BJ (cell line): ENCODE measurements around the gene TRPV3. TPM values are rescaled to one million over a fixed set of nuclear protein-coding genes. Genes with fewer than 3 reads are reported as not detected.
A peak's percentile ranks its signal among the peaks of the same experiment; 100 is the strongest.

Source experiments
- CTCF ChIA-PET: fragments of 350-600 bp; formaldehyde crosslinking; extraction: SDS; loops from one replicate; lab custom pipeline; 2021; ENCODE audit warnings: antibody characterized with exemption, inconsistent platforms; lab: Yijun Ruan, JAX
- POLR2A ChIA-PET: fragments of 300-600 bp; sonication (Branson Sonifier 250); formaldehyde crosslinking; extraction: SDS; loops from one replicate; lab custom pipeline; 2021; ENCODE audit warnings: antibody characterized with exemption; lab: Charles Lee
- DNase-seq: peaks from one replicate; pipeline ENCODE4 v3.0.0-alpha.2; 2011; ENCODE audit warnings: low read depth
- H3K27me3 ChIP-seq: 2 replicates; pipeline ENCODE4 v1.6.0; 2011; ENCODE audit warnings: low read length; ENCODE audit not compliant: control insufficient read depth, insufficient read depth
- H3K36me3 ChIP-seq: 2 replicates; pipeline ENCODE4 v1.5.1; 2011; ENCODE audit warnings: low read length; ENCODE audit not compliant: control insufficient read depth, insufficient read depth
- H3K4me3 ChIP-seq: 2 replicates; pipeline ENCODE4 v1.5.1; 2011; ENCODE audit warnings: low read depth, mild to moderate bottlenecking, control low read depth, low read length
- polyA plus RNA-seq: library from polyadenylated mRNA; depleted of rRNA; stranded (reverse); fragments of >200 nt; gene quantifications from 2 replicates; pipeline ENCODE4 v1.2.3, GENCODE V29; 2011
- TF ChIP-seq, protein P1 (sequence below): IDR thresholded peaks from 2 replicates; pipeline ENCODE4 v1.5.1; 2011; ENCODE audit warnings: low read depth, mild to moderate bottlenecking, control low read depth, inconsistent platforms, low read length, moderate library complexity; ENCODE audit not compliant: insufficient read depth

TRPV3 gene
- polyA plus RNA-seq, 1 experiment, result 0.56 TPM

DNA sequence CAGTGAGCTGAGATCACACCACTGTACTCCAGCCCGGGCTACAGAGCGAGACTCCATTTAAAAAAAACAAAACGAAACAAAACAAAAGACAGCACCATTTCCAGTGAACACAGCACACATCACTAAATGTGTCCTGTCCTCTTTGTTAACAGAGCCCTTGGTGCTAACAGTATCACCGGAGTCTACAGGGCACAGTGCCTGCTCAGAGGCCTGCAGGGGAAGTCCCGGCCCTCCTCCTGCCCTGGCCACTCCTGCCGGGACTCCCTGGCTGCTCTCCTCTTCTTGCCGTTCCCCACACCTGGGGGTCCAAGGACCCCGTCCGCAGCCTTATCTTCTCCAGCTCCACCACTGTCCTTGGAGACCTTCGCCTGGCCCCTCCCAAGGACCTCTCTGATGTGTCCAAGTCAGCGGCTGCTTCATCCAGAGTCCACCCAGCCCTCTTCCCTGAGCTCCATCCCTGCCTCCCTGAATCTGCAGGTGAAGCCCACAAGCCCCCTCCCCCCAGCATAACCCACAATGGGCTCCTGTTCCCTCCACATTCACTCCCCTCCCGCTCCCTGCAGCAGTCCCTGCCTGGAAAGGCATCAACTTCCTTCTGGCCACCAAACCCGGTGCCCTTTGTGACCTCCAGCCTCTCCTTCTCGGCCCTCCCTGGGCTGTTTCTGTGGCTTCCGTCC lies 43.1 kb upstream of the TRPV3 start:
- POLR2A ChIA-PET, result no interaction called here
- no peak for DNase-seq
- TF ChIP-seq, protein P1, sequence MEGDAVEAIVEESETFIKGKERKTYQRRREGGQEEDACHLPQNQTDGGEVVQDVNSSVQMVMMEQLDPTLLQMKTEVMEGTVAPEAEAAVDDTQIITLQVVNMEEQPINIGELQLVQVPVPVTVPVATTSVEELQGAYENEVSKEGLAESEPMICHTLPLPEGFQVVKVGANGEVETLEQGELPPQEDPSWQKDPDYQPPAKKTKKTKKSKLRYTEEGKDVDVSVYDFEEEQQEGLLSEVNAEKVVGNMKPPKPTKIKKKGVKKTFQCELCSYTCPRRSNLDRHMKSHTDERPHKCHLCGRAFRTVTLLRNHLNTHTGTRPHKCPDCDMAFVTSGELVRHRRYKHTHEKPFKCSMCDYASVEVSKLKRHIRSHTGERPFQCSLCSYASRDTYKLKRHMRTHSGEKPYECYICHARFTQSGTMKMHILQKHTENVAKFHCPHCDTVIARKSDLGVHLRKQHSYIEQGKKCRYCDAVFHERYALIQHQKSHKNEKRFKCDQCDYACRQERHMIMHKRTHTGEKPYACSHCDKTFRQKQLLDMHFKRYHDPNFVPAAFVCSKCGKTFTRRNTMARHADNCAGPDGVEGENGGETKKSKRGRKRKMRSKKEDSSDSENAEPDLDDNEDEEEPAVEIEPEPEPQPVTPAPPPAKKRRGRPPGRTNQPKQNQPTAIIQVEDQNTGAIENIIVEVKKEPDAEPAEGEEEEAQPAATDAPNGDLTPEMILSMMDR, result no peak
- CTCF ChIA-PET, result interaction anchor here (1.0 kb wide), 1 partner anchor 47 kb away, joined by 3 read pairs; no protein-coding TSS in a partner anchor
- peaks cover 7% of the 10 kb centered on the region for H3K36me3 ChIP-seq
- H3K4me3 ChIP-seq, result no peak overlapping the region
- H3K27me3 ChIP-seq, result no peaks in the 10 kb centered on the region

DNA sequence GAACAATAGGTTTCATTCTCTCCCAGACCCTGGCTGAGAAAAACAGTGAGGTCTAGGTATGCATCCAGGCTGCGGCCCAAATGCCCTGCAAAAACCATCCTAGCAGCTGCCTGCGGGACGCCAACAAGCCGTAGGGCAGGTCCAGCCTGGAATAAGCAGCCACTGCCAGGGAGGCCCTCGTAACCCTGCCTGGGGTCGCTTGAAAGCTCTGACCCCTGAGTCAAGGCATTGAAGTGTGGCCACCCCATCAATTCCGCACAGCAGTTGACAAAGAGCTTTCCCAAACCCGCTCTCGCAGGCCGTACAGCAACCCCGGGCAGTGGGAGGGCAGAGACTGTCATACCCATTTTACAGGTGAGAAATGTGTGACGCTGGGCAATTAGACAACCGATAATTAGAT lies 40.5 kb upstream of the TRPV3 start:
- Histone ChIP-seq H3K27me3 (no peaks in the 10 kb centered on the region), H3K36me3 (peaks cover 7% of the 10 kb centered on the region), H3K4me3 (no peak overlapping the region)
- DNase-seq, result no peak
- CTCF ChIA-PET, result no interaction called here
- TF ChIP-seq, protein P1, result no peak
- POLR2A ChIA-PET, result no interaction called here

- CTCF ChIA-PET, result no interaction called here
- Histone ChIP-seq H3K36me3 (peaks cover 7% of the 10 kb centered on the region), H3K4me3 (no peak overlapping the region), H3K27me3 (no peaks in the 10 kb centered on the region)
- no peak for DNase-seq
- TF ChIP-seq, protein P1, result no peak
- POLR2A ChIA-PET, result no interaction called here
These were observed 39.3 kb upstream of the TRPV3 start for GRCh38 chr17:3596804-3597464.

DNA sequence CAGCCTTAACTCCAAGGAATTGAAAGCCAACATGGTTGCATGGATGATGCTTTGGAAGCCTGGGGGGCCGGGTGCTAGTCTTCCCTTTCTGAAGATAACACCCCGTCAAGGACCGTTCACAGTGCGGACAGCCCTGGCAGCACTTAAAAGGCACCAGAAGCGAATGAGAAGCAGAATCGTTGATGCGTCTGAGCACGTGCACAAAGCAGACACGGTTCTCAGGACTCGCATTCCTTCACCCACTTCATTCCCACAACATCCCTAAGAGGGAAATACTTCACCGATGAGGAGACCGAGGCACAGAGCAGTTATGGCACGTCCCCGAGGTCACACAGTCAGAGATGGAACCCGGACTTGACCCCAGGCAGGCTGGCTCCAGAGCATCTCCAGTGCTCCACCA lies 37.4 kb upstream of the TRPV3 start:
- Histone ChIP-seq H3K4me3 (no peak overlapping the region), H3K36me3 (peaks cover 10% of the 10 kb centered on the region), H3K27me3 (no peaks in the 10 kb centered on the region)
- ChIA-PET CTCF (no interaction called here), POLR2A (no interaction called here)
- TF ChIP-seq, protein P1, result no peak
- peak; percentile 24 for DNase-seq

DNA sequence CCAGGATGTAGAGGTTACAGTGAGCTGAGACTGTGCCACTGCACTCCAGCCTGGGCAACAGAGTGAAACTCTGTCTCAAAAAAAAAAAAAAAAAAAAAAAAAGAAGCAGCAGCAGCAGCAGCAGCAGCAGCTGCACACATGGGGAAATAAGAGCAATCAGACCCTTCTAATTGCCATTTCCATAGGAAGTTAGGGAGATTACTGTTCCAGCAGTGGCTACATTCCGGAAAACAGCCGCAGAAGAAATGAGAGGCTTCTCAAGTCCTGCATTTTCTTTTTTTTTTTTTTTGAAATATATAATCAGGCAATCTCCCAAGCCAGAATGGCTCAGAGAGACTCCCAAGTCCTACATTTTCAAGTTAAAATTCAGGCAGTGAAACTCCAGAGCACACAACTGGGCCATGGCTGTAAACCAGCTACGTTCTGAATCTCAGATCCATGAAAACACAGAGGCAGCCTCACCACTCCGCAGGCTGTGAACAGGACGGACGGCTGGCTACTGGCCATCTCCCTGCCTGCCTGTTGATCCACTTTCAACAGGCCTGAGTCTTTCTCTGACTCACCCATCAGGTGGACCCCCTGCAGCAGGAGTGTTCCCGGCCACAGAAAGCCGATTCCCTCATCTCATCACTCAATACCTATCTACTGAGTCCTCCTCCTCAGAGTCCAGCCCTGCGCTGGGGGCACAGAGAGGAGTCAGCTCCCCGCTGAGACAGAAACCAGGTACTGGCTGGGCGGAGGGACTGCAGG lies 36.6 kb upstream of the TRPV3 start:
- DNase-seq, result no peak
- Histone ChIP-seq H3K4me3 (no peak overlapping the region), H3K27me3 (no peaks in the 10 kb centered on the region), H3K36me3 (peaks cover 17% of the 10 kb centered on the region)
- TF ChIP-seq, protein P1, result no peak
- POLR2A ChIA-PET, result no interaction called here
- CTCF ChIA-PET, result no interaction called here
